Vagina (tissue), 2 donors: ENCODE data around the gene STRA6. TPM values are rescaled to one million over a fixed set of nuclear protein-coding genes. Genes with fewer than 3 reads are reported as not detected.

Source experiments
- DNase-seq, 2 donors: peaks; one replicate each; pipeline ENCODE4 v3.0.0-alpha.2; 2017; ENCODE audit errors: extremely low spot score in 2 of 2
- H3K27ac ChIP-seq: fragments of 200-600 bp; sonication (generic); one replicate; pipeline ENCODE4 v1.5.1; 2019
- H3K27me3 ChIP-seq: fragments of 200-600 bp; sonication (generic); one replicate; pipeline ENCODE4 v1.5.1; 2019
- H3K36me3 ChIP-seq, 2 donors: fragments of 200-600 bp; sonication (generic); one replicate each; pipeline ENCODE4 v1.5.1; 2017 to 2019
- H3K4me1 ChIP-seq: fragments of 200-600 bp; sonication (generic); one replicate; pipeline ENCODE4 v1.5.1; 2019
- H3K4me3 ChIP-seq, 2 donors: fragments of 200-600 bp; sonication (generic); 1 replicate in 1 of 2; 2 replicates in 1 of 2; pipeline ENCODE4 v1.5.1; 2016 to 2019
- H3K9me3 ChIP-seq: fragments of 200-600 bp; sonication (generic); one replicate; pipeline ENCODE4 v1.5.1; 2019
- CTCF ChIP-seq, 3 experiments: fragments of 450-650 bp in 2 of 3; fragments of 200-600 bp in 1 of 3; sonication (generic) in 1 of 3; IDR thresholded peaks; one replicate each; pipeline ENCODE4 v1.5.1; 2017 to 2019; ENCODE audit warnings: antibody characterized with exemption in 3 of 3, mild to moderate bottlenecking in 2 of 3, moderate library complexity in 2 of 3
- POLR2A ChIP-seq, 2 donors: fragments of 450-650 bp; IDR thresholded peaks; one replicate each; pipeline ENCODE4 v1.6.1; 2017; ENCODE audit warnings: antibody characterized with exemption in 2 of 2, mild to moderate bottlenecking in 2 of 2, moderate library complexity in 2 of 2
- POLR2AphosphoS5 ChIP-seq, 2 donors: sonication (generic); formaldehyde crosslinking; IDR thresholded peaks; one replicate each; pipeline ENCODE4 v1.9.0; 2017; ENCODE audit warnings: antibody characterized with exemption in 2 of 2, mild to moderate bottlenecking in 2 of 2, low read depth in 1 of 2; ENCODE audit not compliant: insufficient read depth in 1 of 2
- intact Hi-C: fragments of 100-400 bp; cut with DNase I; formaldehyde crosslinking; loops from one replicate; pipeline ENCODE4 v1.15.1; 2023
- total RNA-seq: library from RNA; depleted of rRNA; stranded (reverse); fragments of >200 nt; gene quantifications from one replicate; pipeline ENCODE4 v1.2.3, GENCODE V29; 2016

STRA6 gene
- total RNA-seq, 1 donor from 2014 or later, result 0.98 TPM

GRCh38 chr15:74245342-74245931, 42.9 kb upstream of the STRA6 start:
- no peak for DNase-seq
- no peaks in the 10 kb centered on the region for H3K9me3 ChIP-seq
- no peaks in the 10 kb centered on the region for H3K27me3 ChIP-seq
- H3K27ac ChIP-seq, result no peak overlapping the region
- intact Hi-C loops, result no loop called here
- no peak overlapping the region for H3K4me3 ChIP-seq
- peaks cover 20% of the 10 kb centered on the region for H3K4me1 ChIP-seq
- TF ChIP-seq CTCF (IDR thresholded peaks at IDR 0.05) (no peak), POLR2A (IDR thresholded peaks at IDR 0.05) (no peak), POLR2AphosphoS5 (IDR thresholded peaks at IDR 0.05; ENCODE audit: insufficient read depth in 1 of 2, low read depth in 1 of 2) (no peak)
- H3K36me3 ChIP-seq, result no peaks in the 10 kb centered on the region

GRCh38 chr15:74244822-74245341, 42.3 kb upstream of the STRA6 start:
- Histone ChIP-seq H3K4me3 (no peak overlapping the region), H3K9me3 (no peaks in the 10 kb centered on the region), H3K36me3 (no peaks in the 10 kb centered on the region), H3K27ac (no peak overlapping the region), H3K4me1 (peaks cover 25% of the 10 kb centered on the region), H3K27me3 (no peaks in the 10 kb centered on the region)
- intact Hi-C loops, result no loop called here
- no peak for DNase-seq
- TF ChIP-seq CTCF (IDR thresholded peaks at IDR 0.05) (no peak), POLR2A (IDR thresholded peaks at IDR 0.05) (no peak), POLR2AphosphoS5 (IDR thresholded peaks at IDR 0.05; ENCODE audit: insufficient read depth in 1 of 2, low read depth in 1 of 2) (no peak)

- no peaks in the 10 kb centered on the region for H3K36me3 ChIP-seq
- DNase-seq, result no peak
- H3K27ac ChIP-seq, result no peak overlapping the region
- intact Hi-C loops, result no loop called here
- TF ChIP-seq POLR2A (IDR thresholded peaks at IDR 0.05) (no peak), POLR2AphosphoS5 (IDR thresholded peaks at IDR 0.05; ENCODE audit: insufficient read depth in 1 of 2, low read depth in 1 of 2) (no peak), CTCF (IDR thresholded peaks at IDR 0.05) (no peak)
- H3K9me3 ChIP-seq, result no peaks in the 10 kb centered on the region
- no peak overlapping the region for H3K4me3 ChIP-seq
- H3K4me1 ChIP-seq, result peaks cover 26% of the 10 kb centered on the region
- no peaks in the 10 kb centered on the region for H3K27me3 ChIP-seq
Observed at GRCh38 chr15:74243431-74243830, 40.8 kb upstream of the STRA6 start.

DNA sequence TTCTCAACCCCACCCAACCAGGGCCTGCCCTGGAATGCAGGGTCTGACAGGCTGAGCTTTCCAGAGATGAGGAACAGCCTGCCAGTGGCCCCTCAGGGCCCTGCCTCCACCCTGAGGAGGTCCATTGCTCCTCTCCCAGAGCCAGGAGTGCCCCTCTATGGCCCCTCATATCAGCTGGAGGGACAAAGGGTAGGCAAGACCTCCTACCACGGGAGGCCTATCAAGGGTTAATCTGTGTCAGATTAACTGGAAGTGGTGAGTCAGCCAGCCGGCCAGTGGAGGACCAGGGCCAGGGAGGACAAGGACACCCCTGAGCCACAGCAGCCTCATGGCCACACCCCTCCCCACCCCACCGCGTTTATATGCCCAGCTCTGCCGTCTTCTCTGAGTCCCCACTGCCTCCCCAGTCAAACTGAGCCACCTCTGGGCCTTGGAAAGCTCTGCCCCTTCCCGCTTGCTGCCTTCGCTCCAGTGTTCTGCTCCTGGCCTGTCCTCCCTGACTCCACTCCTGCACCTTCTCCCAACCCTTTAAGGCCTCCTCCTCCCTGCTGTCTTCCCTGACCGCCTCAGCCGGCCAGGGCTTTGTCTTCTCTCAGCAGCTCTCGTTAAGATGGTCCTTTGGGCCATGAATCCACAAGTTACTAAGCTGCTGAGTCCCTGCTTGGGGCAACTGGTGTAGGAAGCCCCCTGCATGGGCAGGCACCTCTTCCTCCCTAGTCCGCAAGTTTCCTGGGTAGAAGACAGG, 40.0 kb upstream of the STRA6 start:
- no peak for DNase-seq
- Histone ChIP-seq H3K27me3 (no peaks in the 10 kb centered on the region), H3K4me1 (peaks cover 26% of the 10 kb centered on the region), H3K27ac (no peak overlapping the region), H3K9me3 (no peaks in the 10 kb centered on the region), H3K4me3 (no peak overlapping the region), H3K36me3 (no peaks in the 10 kb centered on the region)
- intact Hi-C loops, result no loop called here
- TF ChIP-seq POLR2AphosphoS5 (IDR thresholded peaks at IDR 0.05; ENCODE audit: insufficient read depth in 1 of 2, low read depth in 1 of 2) (no peak), POLR2A (IDR thresholded peaks at IDR 0.05) (no peak), CTCF (IDR thresholded peaks at IDR 0.05) (no peak)
